IMR-90 (cell line): ENCODE measurements around the gene CPNE9. TPM values are rescaled to one million over a fixed set of nuclear protein-coding genes. Genes with fewer than 3 reads are reported as not detected.
A peak's percentile ranks its signal among the peaks of the same experiment; 100 is the strongest.

Experiments used
- ATAC-seq: fragments of 200-7000 bp; cut with Tn5 transposase; 2 replicates; pipeline ENCODE4 v1.9.1; 2020; ENCODE audit warnings: low read depth, mild to moderate bottlenecking, moderate library complexity
- BruUV-seq: library from RNA; stranded (reverse); fragments of 400-500 nt; replicated peaks from 2 replicates; lab custom pipeline; 2021; lab: Mats Ljungman, UMichigan
- CTCF ChIA-PET: fragments of 300-600 bp; formaldehyde crosslinking; extraction: SDS; loops from one replicate; lab custom pipeline; 2021; ENCODE audit warnings: antibody characterized with exemption; lab: Yijun Ruan, JAX
- POLR2A ChIA-PET: fragments of 300-600 bp; sonication (Branson Sonifier 250); formaldehyde crosslinking; loops from one replicate; lab custom pipeline; 2022; ENCODE audit warnings: antibody characterized with exemption; ENCODE audit not compliant: unreplicated experiment; lab: Charles Lee
- DNase-seq: peaks from one replicate; pipeline ENCODE4 v3.0.0; 2013
- H2AFZ ChIP-seq: replicated peaks from 2 replicates; pipeline ENCODE3; 2013; ENCODE audit warnings: low read length, mild to moderate bottlenecking; ENCODE audit not compliant: poor library complexity
- H2AK5ac ChIP-seq: 2 replicates; pipeline ENCODE4 v1.6.1; 2013; ENCODE audit warnings: low read depth, low read length, inconsistent platforms
- H2AK9ac ChIP-seq: replicated peaks from 2 replicates; pipeline ENCODE3; 2013; ENCODE audit warnings: mild to moderate bottlenecking, low read depth, low read length, moderate library complexity; ENCODE audit not compliant: poor library complexity
- H2BK120ac ChIP-seq: 2 replicates; pipeline ENCODE4 v1.6.1; 2013; ENCODE audit warnings: low read depth, low read length, inconsistent platforms
- H2BK15ac ChIP-seq: 3 replicates; pipeline ENCODE4 v1.6.1; 2013; ENCODE audit warnings: low read depth, low read length, inconsistent platforms
- H2BK20ac ChIP-seq: 2 replicates; pipeline ENCODE4 v1.6.1; 2013; ENCODE audit warnings: low read depth, mild to moderate bottlenecking, inconsistent platforms, low read length, moderate library complexity
- H2BK5ac ChIP-seq: 2 replicates; pipeline ENCODE4 v1.6.1; 2013; ENCODE audit warnings: mild to moderate bottlenecking, low read depth, low read length, inconsistent platforms; ENCODE audit not compliant: poor library complexity, severe bottlenecking
- H3K14ac ChIP-seq: replicated peaks from 2 replicates; pipeline ENCODE4 v1.6.1; 2013; ENCODE audit warnings: low read depth, low read length, inconsistent platforms
- H3K18ac ChIP-seq: 2 replicates; pipeline ENCODE4 v1.6.1; 2013; ENCODE audit warnings: low read depth, low read length, control low read depth
- H3K23ac ChIP-seq: 2 replicates; pipeline ENCODE4 v1.6.1; 2013; ENCODE audit warnings: low read depth, low read length, inconsistent platforms
- H3K27ac ChIP-seq: 2 replicates; pipeline ENCODE4 v1.5.1; 2013; ENCODE audit warnings: mild to moderate bottlenecking, control low read depth, low read length; ENCODE audit not compliant: insufficient read depth
- H3K27me3 ChIP-seq: 2 replicates; pipeline ENCODE4 v1.6.1; 2013; ENCODE audit warnings: low read length; ENCODE audit not compliant: control insufficient read depth, insufficient read depth
- H3K36me3 ChIP-seq: 2 replicates; pipeline ENCODE4 v1.6.1; 2013; ENCODE audit warnings: low read length, mixed read lengths; ENCODE audit not compliant: control insufficient read depth, insufficient read depth
- H3K4ac ChIP-seq: 2 replicates; pipeline ENCODE4 v1.6.1; 2013; ENCODE audit warnings: low read depth, low read length, inconsistent platforms
- H3K4me1 ChIP-seq: 2 replicates; pipeline ENCODE4 v1.6.1; 2013; ENCODE audit warnings: low read length, mixed read lengths; ENCODE audit not compliant: control insufficient read depth, insufficient read depth
- H3K4me2 ChIP-seq: 2 replicates; pipeline ENCODE4 v1.6.1; 2013; ENCODE audit warnings: low read depth, mild to moderate bottlenecking, control low read depth, low read length, moderate library complexity
- H3K4me3 ChIP-seq: 2 replicates; pipeline ENCODE4 v1.5.1; 2013; ENCODE audit warnings: low read depth, mild to moderate bottlenecking, control low read depth, low read length, moderate library complexity; ENCODE audit not compliant: insufficient read depth
- H3K56ac ChIP-seq: 2 replicates; pipeline ENCODE4 v1.6.1; 2013; ENCODE audit warnings: low read length, inconsistent platforms; ENCODE audit not compliant: insufficient read depth; ENCODE audit errors: extremely low read depth
- H3K79me1 ChIP-seq, 2 experiments: 2 replicates each; pipeline ENCODE4 v1.6.1; 2013; ENCODE audit warnings: low read length in 2 of 2, inconsistent platforms in 1 of 2, low read depth in 1 of 2
- H3K9ac ChIP-seq: 2 replicates; pipeline ENCODE4 v1.6.1; 2013; ENCODE audit warnings: low read depth, low read length, control low read depth
- H3K9me1 ChIP-seq: 2 replicates; pipeline ENCODE4 v1.6.1; 2013; ENCODE audit warnings: low read length, inconsistent platforms; ENCODE audit not compliant: insufficient read depth
- H3K9me3 ChIP-seq: 2 replicates; pipeline ENCODE4 v1.6.1; 2013; ENCODE audit warnings: low read length; ENCODE audit not compliant: control insufficient read depth, insufficient read depth
- H4K20me1 ChIP-seq: 2 replicates; pipeline ENCODE4 v1.6.1; 2013; ENCODE audit warnings: low read length, inconsistent platforms; ENCODE audit not compliant: insufficient read depth
- H4K5ac ChIP-seq: 2 replicates; pipeline ENCODE4 v1.6.1; 2013; ENCODE audit warnings: mild to moderate bottlenecking, low read depth, low read length, control low read depth
- H4K8ac ChIP-seq, 2 experiments: 2 replicates each; pipeline ENCODE4 v1.6.1; 2013; ENCODE audit warnings: low read depth in 2 of 2, low read length in 2 of 2, control low read depth in 1 of 2, inconsistent platforms in 1 of 2
- H4K91ac ChIP-seq: 2 replicates; pipeline ENCODE4 v1.6.1; 2013; ENCODE audit warnings: low read depth, low read length, inconsistent platforms; ENCODE audit not compliant: insufficient read depth
- BHLHE40 ChIP-seq: fragments of 150-350 bp; IDR thresholded peaks from 2 replicates; pipeline ENCODE4 v1.6.1; 2016; ENCODE audit warnings: mild to moderate bottlenecking, low read depth, low read length
- CEBPB ChIP-seq: IDR thresholded peaks from 2 replicates; pipeline ENCODE4 v1.6.1; 2012; ENCODE audit warnings: low read depth, low read length, improper control_type of control experiment
- CHD1 ChIP-seq: IDR thresholded peaks from 2 replicates; pipeline ENCODE4 v1.6.1; 2012; ENCODE audit warnings: low read depth, low read length, improper control_type of control experiment
- CTCF ChIP-seq: conservative IDR thresholded peaks from 2 replicates; pipeline ENCODE4 v1.5.1; 2012; ENCODE audit warnings: mild to moderate bottlenecking, low read depth, low read length, improper control_type of control experiment
- FOS ChIP-seq: fragments of 150-350 bp; IDR thresholded peaks from 2 replicates; pipeline ENCODE4 v1.6.1; 2016; ENCODE audit warnings: low read depth, low read length
- MAFK ChIP-seq: IDR thresholded peaks from 2 replicates; pipeline ENCODE4 v1.6.1; 2012; ENCODE audit warnings: low read depth, low read length, improper control_type of control experiment
- MAZ ChIP-seq: IDR thresholded peaks from 2 replicates; pipeline ENCODE4 v1.6.1; 2012; ENCODE audit warnings: low read depth, mild to moderate bottlenecking, low read length, improper control_type of control experiment, moderate library complexity, borderline replicate concordance
- MXI1 ChIP-seq: IDR thresholded peaks from 2 replicates; pipeline ENCODE4 v1.6.1; 2012; ENCODE audit warnings: low read depth, mild to moderate bottlenecking, low read length, moderate library complexity, borderline replicate concordance
- NFE2L2 ChIP-seq: fragments of 150-350 bp; IDR thresholded peaks from 2 replicates; pipeline ENCODE4 v1.6.1; 2016; ENCODE audit warnings: low read depth, mild to moderate bottlenecking, low read length
- POLR2A ChIP-seq: IDR thresholded peaks from 2 replicates; pipeline ENCODE4 v1.6.1; 2012; ENCODE audit warnings: mild to moderate bottlenecking, low read depth, low read length
- RAD21 ChIP-seq: IDR thresholded peaks from 2 replicates; pipeline ENCODE4 v1.6.1; 2012; ENCODE audit warnings: low read length, improper control_type of control experiment
- RCOR1 ChIP-seq: IDR thresholded peaks from 2 replicates; pipeline ENCODE4 v1.6.1; 2012; ENCODE audit warnings: mild to moderate bottlenecking, low read length, improper control_type of control experiment; ENCODE audit not compliant: insufficient replicate concordance
- RFX5 ChIP-seq: IDR thresholded peaks from 2 replicates; pipeline ENCODE4 v1.8.0; 2012; ENCODE audit warnings: low read depth, mild to moderate bottlenecking, low read length, moderate library complexity
- SMC3 ChIP-seq: fragments of 150-350 bp; IDR thresholded peaks from 2 replicates; pipeline ENCODE4 v1.6.1; 2016; ENCODE audit warnings: low read depth, mild to moderate bottlenecking, antibody characterized with exemption, low read length, moderate library complexity
- WGBS, 2 experiments: methylation state at CpG; one replicate each; pipeline versions ENCODE4 v1.1.5 to v1.1.7; 2013; ENCODE audit warnings: missing lambda C conversion rate in 2 of 2; ENCODE audit not compliant: insufficient read length in 1 of 2; ENCODE audit errors: extremely low coverage in 2 of 2; 5-methylcytosine and 5-hydroxymethylcytosine counted together
- dilution Hi-C: fragments of 300-500 bp; cut with HindIII; formaldehyde crosslinking; loops from one replicate; pipeline ENCODE4 v1.14.3; 2018; ENCODE audit warnings: low sequenced_read_pairs; ENCODE audit not compliant: unreplicated experiment
- in situ Hi-C: fragments of 300-500 bp; cut with MboI; formaldehyde crosslinking; loops from 3 replicates; pipeline ENCODE4 v1.14.3; 2019; ENCODE audit warnings: low sequenced_read_pairs, inconsistent platforms, mixed read lengths
- intact Hi-C: fragments of 100-400 bp; cut with micrococcal nuclease; formaldehyde crosslinking; loops from 2 replicates; pipeline ENCODE4 v1.10.0; 2022
- polyA plus RNA-seq, 3 experiments: library from polyadenylated mRNA; depleted of rRNA; stranded (reverse); fragments of >200 nt; gene quantifications; 2 replicates each; pipeline ENCODE4 v1.2.3, GENCODE V29; 2012; ENCODE audit warnings: low replicate concordance in 1 of 3
- total RNA-seq: library from RNA; depleted of rRNA; stranded (reverse); fragments of >200 nt; gene quantifications from 2 replicates; pipeline ENCODE4 v1.2.3, GENCODE V29; 2012

Gene CPNE9
- total and polyA plus RNA-seq, 2 of the 4 experiments (the other 2 are of a cell fraction), result not detected

DNA sequence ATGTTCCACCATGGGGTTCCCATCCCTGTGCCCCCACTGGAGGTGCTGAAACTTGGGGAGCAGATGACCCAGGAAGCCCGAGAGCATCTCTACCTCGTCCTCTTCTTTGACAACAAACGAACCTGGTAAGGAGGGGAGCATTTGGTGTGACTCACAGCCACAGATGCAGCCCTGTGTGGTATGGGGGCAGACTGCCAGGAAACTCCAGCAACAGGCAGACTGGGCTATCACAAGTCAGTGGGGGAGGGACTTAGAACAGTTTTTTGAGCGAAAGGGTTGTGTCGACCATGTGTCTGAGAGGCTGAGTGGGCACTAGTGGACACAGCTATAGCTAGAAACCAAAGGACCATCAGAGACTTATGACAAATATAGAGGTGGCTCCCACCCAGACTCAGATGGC is 42.7 kb downstream of the CPNE9 start:
- Histone ChIP-seq H4K91ac (no peak overlapping the region; the same call in 1 of the 2 replicates), H3K4me2 (no peak overlapping the region), H2AK9ac (no peak overlapping the region), H3K27ac (peak overlapping the region; percentile 24; the same call in 1 of the 2 replicates), H2AK5ac (peak overlapping the region; percentile 63; the same call in 1 of the 2 replicates), H2BK120ac (peak overlapping the region; percentile 26; the same call in 1 of the 2 replicates), H2BK20ac (0 out of 2 replicates have a peak overlapping the region, but pooled peaks have one; percentile 27), H3K14ac (0 out of 2 replicates have a peak overlapping the region, but pooled peaks have one; percentile 14), H3K4ac (peak overlapping the region; percentile 19; the same call in 1 of the 2 replicates), H3K4me3 (no peak overlapping the region), H3K27me3 (no peaks in the 10 kb centered on the region), H3K9ac (no peak overlapping the region), H4K8ac (no peak overlapping the region), H3K9me1 (peaks cover 13% of the 10 kb centered on the region), H4K5ac (no peak overlapping the region), H2BK15ac (no peak overlapping the region), H3K4me1 (peaks cover 20% of the 10 kb centered on the region), H2BK5ac (peak overlapping the region; percentile 79), H3K79me1 (peaks cover 10 to 33% of the 10 kb centered on the region in 2 experiments), H3K36me3 (peaks cover 60% of the 10 kb centered on the region), H3K18ac (no peak overlapping the region), H3K9me3 (no peaks in the 10 kb centered on the region), H2AFZ (peak overlapping the region; percentile 27), H3K23ac (peak overlapping the region; percentile 84; the same call in 1 of the 2 replicates), H3K56ac (no peak overlapping the region), H4K20me1 (no peaks in the 10 kb centered on the region)
- dilution Hi-C loops (no loop called here), intact Hi-C loops (no loop called here), in situ Hi-C loops (no loop called here)
- BruUV-seq, result no TSS peak
- TF ChIP-seq CTCF (no peak), FOS (peak; percentile 45; the same call in 1 of the 2 replicates), RAD21 (no peak), BHLHE40 (no peak), MAZ (peak; percentile 50; the same call in 1 of the 2 replicates), NFE2L2 (no peak), MAFK (no peak), MXI1 (peak; percentile 70; the same call in 1 of the 2 replicates), RCOR1 (no peak), SMC3 (peak; percentile 22; the same call in 1 of the 2 replicates), POLR2A (no peak), CHD1 (no peak), RFX5 (no peak), CEBPB (no peak)
- CTCF ChIA-PET, result interaction anchor here (0.6 kb wide), 1 partner anchor 26 kb away, joined by 4 read pairs; no protein-coding TSS in a partner anchor
- ATAC-seq, result peak; percentile 12
- POLR2A ChIA-PET, result no interaction called here
- no CpG with 5 or more reads among the region's 5 CpGs for WGBS, 2 experiments
- peak; percentile 95 for DNase-seq
